Vagina (tissue), 2 donors: ENCODE measurements around the gene LTO1. TPM values are rescaled to one million over a fixed set of nuclear protein-coding genes. Genes with fewer than 3 reads are reported as not detected.

Experiments used
- DNase-seq, 2 donors: peaks; one replicate each; pipeline ENCODE4 v3.0.0-alpha.2; 2017; ENCODE audit errors: extremely low spot score in 2 of 2
- H3K27ac ChIP-seq: fragments of 200-600 bp; sonication (generic); one replicate; pipeline ENCODE4 v1.5.1; 2019
- H3K27me3 ChIP-seq: fragments of 200-600 bp; sonication (generic); one replicate; pipeline ENCODE4 v1.5.1; 2019
- H3K36me3 ChIP-seq, 2 donors: fragments of 200-600 bp; sonication (generic); one replicate each; pipeline ENCODE4 v1.5.1; 2017 to 2019
- H3K4me1 ChIP-seq: fragments of 200-600 bp; sonication (generic); one replicate; pipeline ENCODE4 v1.5.1; 2019
- H3K4me3 ChIP-seq, 2 donors: fragments of 200-600 bp; sonication (generic); 1 replicate in 1 of 2; 2 replicates in 1 of 2; pipeline ENCODE4 v1.5.1; 2016 to 2019
- H3K9me3 ChIP-seq: fragments of 200-600 bp; sonication (generic); one replicate; pipeline ENCODE4 v1.5.1; 2019
- CTCF ChIP-seq, 3 experiments: fragments of 450-650 bp in 2 of 3; fragments of 200-600 bp in 1 of 3; sonication (generic) in 1 of 3; IDR thresholded peaks; one replicate each; pipeline ENCODE4 v1.5.1; 2017 to 2019; ENCODE audit warnings: antibody characterized with exemption in 3 of 3, mild to moderate bottlenecking in 2 of 3, moderate library complexity in 2 of 3
- POLR2A ChIP-seq, 2 donors: fragments of 450-650 bp; IDR thresholded peaks; one replicate each; pipeline ENCODE4 v1.6.1; 2017; ENCODE audit warnings: antibody characterized with exemption in 2 of 2, mild to moderate bottlenecking in 2 of 2, moderate library complexity in 2 of 2
- POLR2AphosphoS5 ChIP-seq, 2 donors: sonication (generic); formaldehyde crosslinking; IDR thresholded peaks; one replicate each; pipeline ENCODE4 v1.9.0; 2017; ENCODE audit warnings: antibody characterized with exemption in 2 of 2, mild to moderate bottlenecking in 2 of 2, low read depth in 1 of 2; ENCODE audit not compliant: insufficient read depth in 1 of 2
- intact Hi-C: fragments of 100-400 bp; cut with DNase I; formaldehyde crosslinking; loops from one replicate; pipeline ENCODE4 v1.15.1; 2023
- total RNA-seq: library from RNA; depleted of rRNA; stranded (reverse); fragments of >200 nt; gene quantifications from one replicate; pipeline ENCODE4 v1.2.3, GENCODE V29; 2016

The LTO1 gene
- total RNA-seq, 1 donor from 2014 or later = 15.7 TPM

- DNase-seq = no peak
- intact Hi-C loops = no loop called here
- H3K27ac ChIP-seq = no peak overlapping the region
- H3K4me3 ChIP-seq = no peak overlapping the region
- TF ChIP-seq POLR2AphosphoS5 (IDR thresholded peaks at IDR 0.05; ENCODE audit: insufficient read depth in 1 of 2, low read depth in 1 of 2) = no peak
- no peak for TF ChIP-seq CTCF (IDR thresholded peaks at IDR 0.05)
- TF ChIP-seq POLR2A (IDR thresholded peaks at IDR 0.05) = no peak
- no peaks in the 10 kb centered on the region for H3K4me1 ChIP-seq
- H3K36me3 ChIP-seq = peaks cover 0 to 18% of the 10 kb centered on the region in 2 donors
- no peaks in the 10 kb centered on the region for H3K9me3 ChIP-seq
- no peaks in the 10 kb centered on the region for H3K27me3 ChIP-seq
These were observed 19.4 kb downstream of the LTO1 start for GRCh38 chr11:69655479-69656428.

- Histone ChIP-seq H3K36me3 (peaks cover 0 to 18% of the 10 kb centered on the region in 2 donors), H3K27me3 (no peaks in the 10 kb centered on the region), H3K27ac (no peak overlapping the region), H3K4me1 (no peaks in the 10 kb centered on the region), H3K4me3 (no peak overlapping the region), H3K9me3 (no peaks in the 10 kb centered on the region)
- intact Hi-C loops = no loop called here
- no peak for TF ChIP-seq CTCF (IDR thresholded peaks at IDR 0.05)
- TF ChIP-seq POLR2AphosphoS5 (IDR thresholded peaks at IDR 0.05; ENCODE audit: insufficient read depth in 1 of 2, low read depth in 1 of 2) = no peak
- no peak for TF ChIP-seq POLR2A (IDR thresholded peaks at IDR 0.05)
- DNase-seq = no peak
These were observed 20.3 kb downstream of the LTO1 start for GRCh38 chr11:69654660-69655478.

DNA sequence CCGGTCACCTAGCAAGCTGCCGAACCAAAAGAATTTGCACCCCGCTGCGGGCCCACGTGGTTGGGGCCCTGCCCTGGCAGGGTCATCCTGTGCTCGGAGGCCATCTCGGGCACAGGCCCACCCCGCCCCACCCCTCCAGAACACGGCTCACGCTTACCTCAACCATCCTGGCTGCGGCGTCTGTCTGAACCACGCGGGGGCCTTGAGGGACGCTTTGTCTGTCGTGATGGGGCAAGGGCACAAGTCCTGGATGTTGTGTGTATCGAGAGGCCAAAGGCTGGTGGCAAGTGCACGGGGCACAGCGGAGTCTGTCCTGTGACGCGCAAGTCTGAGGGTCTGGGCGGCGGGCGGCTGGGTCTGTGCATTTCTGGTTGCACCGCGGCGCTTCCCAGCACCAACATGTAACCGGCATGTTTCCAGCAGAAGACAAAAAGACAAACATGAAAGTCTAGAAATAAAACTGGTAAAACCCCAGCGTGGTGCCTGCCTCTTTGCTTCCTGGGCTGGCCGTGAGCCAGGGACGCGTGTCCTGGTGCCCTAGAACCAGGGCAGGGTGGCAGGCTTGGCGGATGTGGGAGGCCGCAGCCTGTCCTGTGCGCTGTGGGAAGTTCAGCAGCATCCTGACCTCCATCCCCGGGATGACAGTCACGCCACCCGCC lies 21.0 kb downstream of the LTO1 start:
- no peak for DNase-seq
- no peak overlapping the region for H3K4me3 ChIP-seq
- H3K27me3 ChIP-seq = no peaks in the 10 kb centered on the region
- intact Hi-C loops = no loop called here
- H3K27ac ChIP-seq = no peak overlapping the region
- no peaks in the 10 kb centered on the region for H3K4me1 ChIP-seq
- peaks cover 0 to 22% of the 10 kb centered on the region in 2 donors for H3K36me3 ChIP-seq
- TF ChIP-seq POLR2AphosphoS5 (IDR thresholded peaks at IDR 0.05; ENCODE audit: insufficient read depth in 1 of 2, low read depth in 1 of 2) (no peak), POLR2A (IDR thresholded peaks at IDR 0.05) (no peak), CTCF (IDR thresholded peaks at IDR 0.05) (no peak)
- no peaks in the 10 kb centered on the region for H3K9me3 ChIP-seq

GRCh38 chr11:69653406-69653960 lies 21.7 kb downstream of the LTO1 start:
- Histone ChIP-seq H3K27me3 (no peaks in the 10 kb centered on the region), H3K4me3 (no peak overlapping the region), H3K27ac (no peak overlapping the region), H3K4me1 (no peaks in the 10 kb centered on the region), H3K9me3 (no peaks in the 10 kb centered on the region), H3K36me3 (peaks cover 0 to 25% of the 10 kb centered on the region in 2 donors)
- TF ChIP-seq POLR2AphosphoS5 (IDR thresholded peaks at IDR 0.05; ENCODE audit: insufficient read depth in 1 of 2, low read depth in 1 of 2) (no peak), POLR2A (IDR thresholded peaks at IDR 0.05) (no peak), CTCF (IDR thresholded peaks at IDR 0.05) (no peak)
- intact Hi-C loops = no loop called here
- no peak for DNase-seq
